ENCODE data around the gene CEBPB. TPM values are rescaled to one million over a fixed set of nuclear protein-coding genes. Genes with fewer than 3 reads are reported as not detected.
A peak's percentile ranks its signal among the peaks of the same experiment; 100 is the strongest.

CEBPB gene
- total RNA-seq = 19.6 and 21.3 TPM in 2 replicates
- long read RNA-seq = 0 reads

DNA sequence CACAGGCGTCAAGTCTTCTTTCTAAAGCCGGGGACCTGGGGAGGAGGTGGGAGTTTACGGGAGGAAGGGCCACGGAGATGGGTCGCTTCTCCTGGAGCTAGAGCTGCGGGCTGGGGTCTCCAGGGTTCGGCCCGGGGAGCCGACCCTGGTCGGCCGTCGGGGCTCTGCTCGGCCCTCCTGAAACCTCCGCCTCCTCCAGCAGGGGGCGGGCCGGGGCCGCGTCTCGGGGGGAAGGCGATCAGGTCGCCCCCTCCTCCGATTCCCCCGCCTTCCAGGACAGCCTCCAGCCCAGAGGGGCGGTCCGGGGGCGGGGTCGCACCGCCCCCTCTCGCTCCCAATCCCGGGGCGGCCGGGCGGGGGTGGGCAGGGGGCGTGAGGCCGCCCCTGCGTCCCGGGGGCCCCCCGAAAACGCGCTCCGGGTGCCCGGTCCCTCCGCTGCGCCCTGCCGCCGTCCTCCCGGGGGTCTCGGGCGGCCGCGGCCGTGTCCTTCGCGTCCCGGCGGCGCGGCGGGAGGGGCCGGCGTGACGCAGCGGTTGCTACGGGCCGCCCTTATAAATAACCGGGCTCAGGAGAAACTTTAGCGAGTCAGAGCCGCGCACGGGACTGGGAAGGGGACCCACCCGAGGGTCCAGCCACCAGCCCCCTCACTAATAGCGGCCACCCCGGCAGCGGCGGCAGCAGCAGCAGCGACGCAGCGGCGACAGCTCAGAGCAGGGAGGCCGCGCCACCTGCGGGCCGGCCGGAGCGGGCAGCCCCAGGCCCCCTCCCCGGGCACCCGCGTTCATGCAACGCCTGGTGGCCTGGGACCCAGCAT is at the start of gene CEBPB:
Gene CEBPB (plus strand): TSS at position 580 of the 814 bp plus-strand sequence. CDS start 204 bp downstream, at position 784.
- no peaks in the 10 kb centered on the region for H3K9me3 Mint-ChIP-seq (ENCODE audit: low read depth)
- H3K4me3 Mint-ChIP-seq (ENCODE audit: low read depth) = peak within 1 kb of the TSS; percentile 78
- peak; percentile 95 for DNase-seq (ENCODE audit: low spot score, unreplicated experiment)
- TF ChIP-seq, protein P1, sequence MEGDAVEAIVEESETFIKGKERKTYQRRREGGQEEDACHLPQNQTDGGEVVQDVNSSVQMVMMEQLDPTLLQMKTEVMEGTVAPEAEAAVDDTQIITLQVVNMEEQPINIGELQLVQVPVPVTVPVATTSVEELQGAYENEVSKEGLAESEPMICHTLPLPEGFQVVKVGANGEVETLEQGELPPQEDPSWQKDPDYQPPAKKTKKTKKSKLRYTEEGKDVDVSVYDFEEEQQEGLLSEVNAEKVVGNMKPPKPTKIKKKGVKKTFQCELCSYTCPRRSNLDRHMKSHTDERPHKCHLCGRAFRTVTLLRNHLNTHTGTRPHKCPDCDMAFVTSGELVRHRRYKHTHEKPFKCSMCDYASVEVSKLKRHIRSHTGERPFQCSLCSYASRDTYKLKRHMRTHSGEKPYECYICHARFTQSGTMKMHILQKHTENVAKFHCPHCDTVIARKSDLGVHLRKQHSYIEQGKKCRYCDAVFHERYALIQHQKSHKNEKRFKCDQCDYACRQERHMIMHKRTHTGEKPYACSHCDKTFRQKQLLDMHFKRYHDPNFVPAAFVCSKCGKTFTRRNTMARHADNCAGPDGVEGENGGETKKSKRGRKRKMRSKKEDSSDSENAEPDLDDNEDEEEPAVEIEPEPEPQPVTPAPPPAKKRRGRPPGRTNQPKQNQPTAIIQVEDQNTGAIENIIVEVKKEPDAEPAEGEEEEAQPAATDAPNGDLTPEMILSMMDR (IDR thresholded peaks at IDR 0.05; ENCODE audit: unreplicated experiment) = peak; percentile 87
- peaks cover 33% of the 10 kb centered on the region for H3K27me3 Mint-ChIP-seq
- no peaks in the 10 kb centered on the region for H3K36me3 Mint-ChIP-seq (ENCODE audit: insufficient read depth)
- peaks cover 18% of the 10 kb centered on the region for H3K4me1 Mint-ChIP-seq (ENCODE audit: low read depth)
- peak within 1 kb of the TSS; percentile 94 for H3K27ac Mint-ChIP-seq

DNA sequence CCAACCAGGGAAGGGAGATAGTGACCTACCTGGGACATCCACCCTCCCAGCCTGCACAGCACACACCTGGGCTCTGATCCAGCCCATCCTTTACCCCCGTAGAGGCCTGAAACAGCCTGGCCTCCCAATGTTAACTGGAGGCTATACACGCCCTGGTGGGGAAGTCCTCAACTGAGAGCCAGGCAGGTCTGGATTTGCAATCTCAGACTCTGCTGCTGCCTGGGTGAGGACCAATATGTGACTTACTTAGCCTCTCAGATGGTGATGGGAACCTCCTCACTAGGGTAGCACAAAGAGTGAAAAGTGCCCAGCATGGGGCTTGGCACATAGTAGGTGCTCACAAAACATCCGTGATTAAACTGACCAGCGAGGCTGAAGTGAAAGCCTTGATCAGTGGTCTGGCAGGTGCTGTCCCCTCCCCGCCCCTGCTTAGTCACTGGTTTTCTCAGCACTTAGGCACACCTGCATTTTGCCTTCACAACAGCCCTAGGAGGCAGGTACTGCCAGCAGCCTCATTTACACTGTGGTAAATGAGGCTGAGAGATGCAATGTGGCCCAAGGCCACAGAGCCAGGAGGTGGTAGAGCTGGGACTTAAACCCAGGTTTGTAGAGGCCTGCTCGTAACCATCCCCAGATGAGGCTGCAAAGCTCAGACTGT is 49.5 kb upstream of the CEBPB start:
- Mint-ChIP-seq H3K4me1 (ENCODE audit: low read depth) (peaks cover 7% of the 10 kb centered on the region), H3K9me3 (ENCODE audit: low read depth) (no peaks in the 10 kb centered on the region), H3K4me3 (ENCODE audit: low read depth) (no peak overlapping the region), H3K27ac (no peak overlapping the region), H3K27me3 (no peaks in the 10 kb centered on the region), H3K36me3 (ENCODE audit: insufficient read depth) (peaks cover 23% of the 10 kb centered on the region)
- no peak for DNase-seq (ENCODE audit: low spot score, unreplicated experiment)
- TF ChIP-seq, protein P1 (IDR thresholded peaks at IDR 0.05; ENCODE audit: unreplicated experiment) = no peak

DNA sequence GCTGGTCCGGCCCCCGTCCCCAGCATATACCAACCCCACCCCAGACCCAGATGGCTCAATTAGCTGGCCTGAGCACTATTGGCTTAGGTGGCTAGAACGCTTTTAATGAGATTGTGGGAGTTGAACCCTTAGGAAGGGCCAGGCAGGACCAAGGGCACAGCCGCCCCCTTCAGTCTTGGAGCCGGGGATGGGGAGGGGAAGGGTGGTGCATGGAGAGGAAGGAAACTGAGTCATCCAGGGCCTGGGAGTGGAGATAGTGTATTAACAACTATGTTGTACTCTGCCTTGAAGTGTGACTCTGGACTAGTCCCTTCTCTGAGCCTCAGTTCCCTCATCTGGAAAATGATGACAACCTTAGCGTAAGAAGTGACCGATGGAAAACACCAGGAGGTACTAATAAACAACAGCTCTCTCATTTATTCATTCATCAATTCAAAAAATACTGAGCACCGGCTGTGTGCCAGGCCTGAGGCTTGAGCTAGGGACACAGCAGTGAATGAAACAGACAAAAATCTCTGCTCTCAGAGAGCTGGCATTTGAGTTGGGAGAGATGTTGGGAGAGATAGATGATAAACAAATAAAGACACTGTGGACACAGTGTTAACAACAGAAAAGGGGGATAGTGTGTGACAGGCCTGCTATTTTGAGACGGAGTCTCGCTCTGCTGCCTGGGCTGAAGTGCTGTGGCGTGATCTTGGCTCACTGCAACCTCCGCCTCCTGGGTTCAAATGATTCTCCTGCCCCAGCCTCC is 48.6 kb upstream of the CEBPB start:
- TF ChIP-seq, protein P1 (IDR thresholded peaks at IDR 0.05; ENCODE audit: unreplicated experiment) = no peak
- Mint-ChIP-seq H3K27ac (peak overlapping the region; percentile 51), H3K9me3 (ENCODE audit: low read depth) (no peaks in the 10 kb centered on the region), H3K4me1 (ENCODE audit: low read depth) (peaks cover 12% of the 10 kb centered on the region), H3K36me3 (ENCODE audit: insufficient read depth) (peaks cover 24% of the 10 kb centered on the region), H3K27me3 (no peaks in the 10 kb centered on the region), H3K4me3 (ENCODE audit: low read depth) (no peak overlapping the region)
- DNase-seq (ENCODE audit: low spot score, unreplicated experiment) = no peak

DNA sequence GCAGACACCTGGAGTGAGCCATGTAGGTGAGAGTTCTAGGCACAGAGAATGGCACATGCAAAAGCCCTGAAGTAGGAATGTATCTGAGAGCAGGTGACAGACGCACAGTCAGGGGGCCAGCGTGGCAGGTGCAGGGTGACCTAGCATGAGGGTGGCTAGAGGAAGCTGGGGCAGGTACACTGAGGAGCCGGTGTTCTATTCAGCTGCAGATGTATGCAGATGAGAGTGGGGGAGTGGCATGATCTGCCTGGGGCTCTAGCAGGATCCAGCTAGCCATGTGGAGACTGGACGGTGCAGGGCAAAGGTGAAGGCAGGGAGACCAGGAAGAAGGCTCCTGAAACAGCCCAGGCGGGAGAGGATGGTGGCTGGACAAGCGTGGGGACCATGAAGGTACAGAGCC is 47.8 kb upstream of the CEBPB start:
- peaks cover 23% of the 10 kb centered on the region for H3K36me3 Mint-ChIP-seq (ENCODE audit: insufficient read depth)
- DNase-seq (ENCODE audit: low spot score, unreplicated experiment) = no peak
- H3K9me3 Mint-ChIP-seq (ENCODE audit: low read depth) = no peaks in the 10 kb centered on the region
- H3K27ac Mint-ChIP-seq = no peak overlapping the region
- H3K4me1 Mint-ChIP-seq (ENCODE audit: low read depth) = peaks cover 16% of the 10 kb centered on the region
- TF ChIP-seq, protein P1 (IDR thresholded peaks at IDR 0.05; ENCODE audit: unreplicated experiment) = no peak
- H3K27me3 Mint-ChIP-seq = no peaks in the 10 kb centered on the region
- no peak overlapping the region for H3K4me3 Mint-ChIP-seq (ENCODE audit: low read depth)

DNA sequence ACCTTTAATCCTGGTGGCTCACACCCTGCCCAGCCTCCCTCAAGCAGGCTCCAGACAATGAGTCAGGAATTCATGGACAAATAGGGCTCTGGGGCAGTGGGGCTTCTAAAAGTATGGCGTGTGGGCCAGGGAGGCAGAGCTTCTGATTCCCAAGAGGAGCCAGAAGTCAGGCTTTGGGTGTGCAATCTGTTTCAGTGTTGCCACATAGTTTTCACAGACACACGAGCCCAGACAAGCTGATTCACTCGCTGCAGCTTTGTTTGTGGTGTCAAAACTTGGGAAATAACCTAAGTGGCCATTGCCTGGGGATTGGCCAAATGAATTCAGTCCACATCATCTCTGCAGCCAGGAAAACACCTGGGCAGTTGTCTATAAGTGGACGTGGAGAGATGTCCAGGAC is 46.3 kb upstream of the CEBPB start:
- Mint-ChIP-seq H3K27me3 (no peaks in the 10 kb centered on the region), H3K36me3 (ENCODE audit: insufficient read depth) (peaks cover 25% of the 10 kb centered on the region), H3K9me3 (ENCODE audit: low read depth) (no peaks in the 10 kb centered on the region), H3K4me1 (ENCODE audit: low read depth) (peaks cover 17% of the 10 kb centered on the region), H3K27ac (peak overlapping the region; percentile 74), H3K4me3 (ENCODE audit: low read depth) (no peak overlapping the region)
- TF ChIP-seq, protein P1 (IDR thresholded peaks at IDR 0.05; ENCODE audit: unreplicated experiment) = no peak
- no peak for DNase-seq (ENCODE audit: low spot score, unreplicated experiment)
